Glutamatergic neuron (in vitro differentiated cells): ENCODE results near the gene GET4. TPM values are rescaled to one million over a fixed set of nuclear protein-coding genes. Genes with fewer than 3 reads are reported as not detected.
A peak's percentile ranks its signal among the peaks of the same experiment; 100 is the strongest.
"Not testable (repeated sequence)": the region's sequence is repeated elsewhere in the genome, so short reads cannot be mapped to it uniquely, and the experiment has no call there.

ENCODE experiments used
- DNase-seq: peaks from one replicate; pipeline ENCODE4 v3.0.0; 2022
- H3K27ac Mint-ChIP-seq: one replicate; pipeline ENCODE4 v1.8.0; 2020; ENCODE audit warnings: mild to moderate bottlenecking, mixed read lengths, inconsistent platforms; ENCODE audit not compliant: unreplicated experiment
- H3K27me3 Mint-ChIP-seq: one replicate; pipeline ENCODE4 v1.8.0; 2020; ENCODE audit warnings: mild to moderate bottlenecking, moderate library complexity, mixed read lengths, inconsistent platforms; ENCODE audit not compliant: unreplicated experiment
- H3K36me3 Mint-ChIP-seq: one replicate; pipeline ENCODE4 v1.8.0; 2020; ENCODE audit warnings: mild to moderate bottlenecking, mixed read lengths, inconsistent platforms; ENCODE audit not compliant: unreplicated experiment
- H3K4me1 Mint-ChIP-seq: one replicate; pipeline ENCODE4 v1.8.0; 2020; ENCODE audit warnings: mild to moderate bottlenecking, low read depth, mixed read lengths, inconsistent platforms; ENCODE audit not compliant: unreplicated experiment
- H3K4me3 Mint-ChIP-seq: one replicate; pipeline ENCODE4 v1.8.0; 2020; ENCODE audit warnings: mild to moderate bottlenecking, mixed read lengths, inconsistent platforms; ENCODE audit not compliant: unreplicated experiment
- H3K9me3 Mint-ChIP-seq: one replicate; pipeline ENCODE4 v1.8.0; 2020; ENCODE audit warnings: mild to moderate bottlenecking, moderate library complexity, mixed read lengths, inconsistent platforms; ENCODE audit not compliant: unreplicated experiment
- CTCF ChIP-seq: fragments of 200-600 bp; sonication (generic); IDR thresholded peaks from one replicate; pipeline ENCODE4 v1.5.0; 2021; ENCODE audit not compliant: partially characterized antibody, unreplicated experiment
- total RNA-seq: library from RNA; stranded (reverse); fragmentation: NEBNext Ultra II Directional; extraction: Animal tissue kit (Norgen Biotek cat#: 25700); gene quantifications from one replicate; pipeline ENCODE4 v1.2.1, GENCODE V29; 2021; ENCODE audit not compliant: unreplicated experiment

The GET4 gene
- total RNA-seq, 1 donor from 2014 or later, result 70.2 TPM

- H3K27ac Mint-ChIP-seq, result no peak overlapping the region
- TF ChIP-seq CTCF, result no peak
- H3K4me1 Mint-ChIP-seq, result peaks cover 2% of the 10 kb centered on the region
- peaks cover 8% of the 10 kb centered on the region for H3K27me3 Mint-ChIP-seq
- DNase-seq, result peak; percentile 1
- H3K9me3 Mint-ChIP-seq, result peaks cover 8% of the 10 kb centered on the region
- H3K4me3 Mint-ChIP-seq, result no peak overlapping the region
- H3K36me3 Mint-ChIP-seq, result no peaks in the 10 kb centered on the region
These were observed 44.7 kb downstream of the GET4 start for GRCh38 chr7:921071-921461.

- no peak for TF ChIP-seq CTCF
- H3K4me3 Mint-ChIP-seq, result no peak overlapping the region
- H3K36me3 Mint-ChIP-seq, result no peaks in the 10 kb centered on the region
- H3K4me1 Mint-ChIP-seq, result no peaks in the 10 kb centered on the region
- DNase-seq, result peak; percentile 10
- peaks cover 8% of the 10 kb centered on the region for H3K9me3 Mint-ChIP-seq
- no peak overlapping the region for H3K27ac Mint-ChIP-seq
- peaks cover 5% of the 10 kb centered on the region for H3K27me3 Mint-ChIP-seq
These were observed 45.4 kb downstream of the GET4 start for GRCh38 chr7:921581-922333.

- Mint-ChIP-seq H3K36me3 (no peaks in the 10 kb centered on the region), H3K4me1 (peaks cover 3% of the 10 kb centered on the region), H3K27ac (no peak overlapping the region), H3K9me3 (peaks cover 6% of the 10 kb centered on the region), H3K4me3 (no peak overlapping the region), H3K27me3 (peaks cover 7% of the 10 kb centered on the region)
- no peak for TF ChIP-seq CTCF
- peak; percentile 10 for DNase-seq
These were observed 46.2 kb downstream of the GET4 start for GRCh38 chr7:922334-923107.

- peaks cover 3% of the 10 kb centered on the region for H3K4me1 Mint-ChIP-seq
- H3K27me3 Mint-ChIP-seq, result peaks cover 4% of the 10 kb centered on the region
- no peaks in the 10 kb centered on the region for H3K36me3 Mint-ChIP-seq
- peak; percentile 18 for DNase-seq
- no peak overlapping the region for H3K4me3 Mint-ChIP-seq
- no peak for TF ChIP-seq CTCF
- H3K9me3 Mint-ChIP-seq, result peaks cover 3% of the 10 kb centered on the region
- no peak overlapping the region for H3K27ac Mint-ChIP-seq
These were observed 47.0 kb downstream of the GET4 start for GRCh38 chr7:923108-924041.

- peak; percentile 9 for DNase-seq
- not testable (repeated sequence) for H3K4me1 Mint-ChIP-seq, H3K36me3 Mint-ChIP-seq, H3K27ac Mint-ChIP-seq, H3K4me3 Mint-ChIP-seq, H3K27me3 Mint-ChIP-seq, H3K9me3 Mint-ChIP-seq
These were observed 47.7 kb downstream of the GET4 start for GRCh38 chr7:924042-924441.
